NB4 (cell line): ENCODE measurements around the gene PNLIPRP2.

ENCODE experiments used
- DNase-seq: peaks from one replicate; pipeline ENCODE4 v3.0.0; 2010; ENCODE audit warnings: low read depth
- H3K4me3 ChIP-seq: one replicate; pipeline ENCODE4 v1.5.1; 2011; ENCODE audit warnings: mild to moderate bottlenecking, low read depth, low read length, moderate library complexity
- CTCF ChIP-seq: IDR thresholded peaks from one replicate; pipeline ENCODE4 v1.5.1; 2012; ENCODE audit warnings: low read depth, low read length
- MAX ChIP-seq: IDR thresholded peaks from 2 replicates; pipeline ENCODE4 v1.6.1; 2011; ENCODE audit warnings: low read depth, low read length
- MYC ChIP-seq: IDR thresholded peaks from 2 replicates; pipeline ENCODE4 v1.6.1; 2011; ENCODE audit warnings: low read depth, low read length
- POLR2A ChIP-seq: IDR thresholded peaks from 2 replicates; pipeline ENCODE4 v1.6.1; 2011; ENCODE audit warnings: mild to moderate bottlenecking; ENCODE audit not compliant: insufficient read length; ENCODE audit errors: extremely low read depth

Gene PNLIPRP2

GRCh38 chr10:116668446-116668845, 47.7 kb downstream of the PNLIPRP2 start:
- no peak overlapping the region for H3K4me3 ChIP-seq
- TF ChIP-seq POLR2A = no peak
- TF ChIP-seq MYC = no peak
- TF ChIP-seq MAX = no peak
- TF ChIP-seq CTCF = no peak
- DNase-seq = no peak

GRCh38 chr10:116669080-116669479, 48.3 kb downstream of the PNLIPRP2 start:
- TF ChIP-seq MYC = no peak
- H3K4me3 ChIP-seq = no peak overlapping the region
- no peak for DNase-seq

- TF ChIP-seq MAX = no peak
- TF ChIP-seq CTCF = no peak
- no peak for TF ChIP-seq MYC
- no peak for TF ChIP-seq POLR2A
- no peak for DNase-seq
- H3K4me3 ChIP-seq = no peak overlapping the region
Observed at GRCh38 chr10:116669832-116670644, 49.3 kb downstream of the PNLIPRP2 start.

- no peak for DNase-seq
- no peak overlapping the region for H3K4me3 ChIP-seq
- TF ChIP-seq MAX = no peak
Observed at GRCh38 chr10:116670706-116671105, 50.0 kb downstream of the PNLIPRP2 start.

GRCh38 chr10:116671274-116671926, 50.6 kb downstream of the PNLIPRP2 start:
- no peak for DNase-seq
- H3K4me3 ChIP-seq = no peak overlapping the region
- TF ChIP-seq POLR2A = no peak
- TF ChIP-seq CTCF = no peak
- TF ChIP-seq MAX = no peak
- no peak for TF ChIP-seq MYC

- no peak overlapping the region for H3K4me3 ChIP-seq
- TF ChIP-seq MAX (no peak), MYC (no peak), POLR2A (no peak), CTCF (no peak)
- DNase-seq = no peak
Observed at GRCh38 chr10:116672891-116673290, 52.1 kb downstream of the PNLIPRP2 start.
